IPS DF 6.9 (cell line): ENCODE results near the gene DRC1.
A peak's percentile ranks its signal among the peaks of the same experiment; 100 is the strongest.

Experiments
- DNase-seq: peaks from one replicate; pipeline ENCODE4 v3.0.0-alpha.2; 2013; ENCODE audit warnings: low read depth, low spot score
- H3K27ac ChIP-seq: one replicate; pipeline ENCODE4 v1.5.1; 2013; ENCODE audit warnings: low read length, control low read depth
- H3K27me3 ChIP-seq: 2 replicates; pipeline ENCODE4 v1.6.1; 2013; ENCODE audit warnings: mild to moderate bottlenecking, low read length; ENCODE audit not compliant: control insufficient read depth, insufficient read depth
- H3K36me3 ChIP-seq: 2 replicates; pipeline ENCODE4 v1.6.1; 2013; ENCODE audit warnings: low read length; ENCODE audit not compliant: control insufficient read depth, insufficient read depth
- H3K4me1 ChIP-seq: 2 replicates; pipeline ENCODE4 v1.6.1; 2013; ENCODE audit warnings: low read length; ENCODE audit not compliant: control insufficient read depth, insufficient read depth
- H3K4me3 ChIP-seq: 2 replicates; pipeline ENCODE4 v1.5.1; 2013; ENCODE audit warnings: mild to moderate bottlenecking, low read length
- H3K9me3 ChIP-seq: 2 replicates; pipeline ENCODE4 v1.6.1; 2013; ENCODE audit warnings: low read length, inconsistent platforms; ENCODE audit not compliant: control insufficient read depth, insufficient read depth
- WGBS: extraction: QIAGEN DNeasy Blood & Tissue Kit; methylation state at CpG from one replicate; pipeline ENCODE4 v1.1.7; 2013; ENCODE audit warnings: mixed read lengths, missing lambda C conversion rate; ENCODE audit not compliant: insufficient read length, insufficient coverage; 5-methylcytosine and 5-hydroxymethylcytosine counted together

DRC1 gene

DNA sequence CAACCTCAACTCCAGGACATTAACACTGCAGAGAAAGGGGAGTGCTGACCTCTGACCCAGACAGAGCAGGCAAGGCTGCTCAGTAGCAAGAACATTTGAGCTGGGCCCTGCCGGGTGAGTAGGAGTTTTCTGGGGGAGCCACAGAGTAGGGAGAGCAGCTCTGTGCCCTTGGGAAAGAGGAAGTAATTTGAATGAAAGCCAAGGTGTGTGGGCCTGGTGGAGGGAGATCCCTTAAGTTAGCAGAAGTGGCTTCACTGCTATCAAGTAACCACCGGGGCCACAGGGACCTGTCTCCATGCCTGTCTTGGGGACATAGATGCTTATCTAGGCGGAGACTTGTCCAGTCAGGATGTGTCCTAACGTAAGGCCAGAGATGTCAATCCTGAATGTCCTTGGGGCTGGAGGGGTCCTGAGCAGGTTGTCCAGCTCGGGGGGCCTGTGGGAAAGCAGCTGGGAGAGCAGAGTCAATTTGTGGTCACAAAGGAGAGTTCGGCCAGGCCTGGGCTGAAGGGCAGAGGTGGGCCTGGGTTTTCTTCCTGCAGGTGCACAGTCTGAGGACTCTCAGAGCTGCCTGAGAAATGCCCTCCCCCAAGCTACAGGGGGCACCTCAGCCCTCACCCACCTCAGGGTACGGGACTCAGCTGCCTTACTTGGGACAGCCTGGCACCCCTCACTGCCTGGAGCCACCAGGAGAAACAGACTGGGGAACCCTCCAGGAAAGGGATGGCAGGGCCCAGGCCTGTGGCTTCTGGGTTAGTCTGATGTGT lies 91.2 kb downstream of the DRC1 start:
- H3K27me3 ChIP-seq, result no peaks in the 10 kb centered on the region
- H3K4me1 ChIP-seq, result no peaks in the 10 kb centered on the region; the same call in 1 of the 2 replicates
- DNase-seq, result no peak
- no peak overlapping the region for H3K4me3 ChIP-seq
- no CpG with 5 or more reads among the region's 7 CpGs for WGBS
- H3K36me3 ChIP-seq, result no peaks in the 10 kb centered on the region
- H3K9me3 ChIP-seq, result no peaks in the 10 kb centered on the region
- H3K27ac ChIP-seq, result no peak overlapping the region

DNA sequence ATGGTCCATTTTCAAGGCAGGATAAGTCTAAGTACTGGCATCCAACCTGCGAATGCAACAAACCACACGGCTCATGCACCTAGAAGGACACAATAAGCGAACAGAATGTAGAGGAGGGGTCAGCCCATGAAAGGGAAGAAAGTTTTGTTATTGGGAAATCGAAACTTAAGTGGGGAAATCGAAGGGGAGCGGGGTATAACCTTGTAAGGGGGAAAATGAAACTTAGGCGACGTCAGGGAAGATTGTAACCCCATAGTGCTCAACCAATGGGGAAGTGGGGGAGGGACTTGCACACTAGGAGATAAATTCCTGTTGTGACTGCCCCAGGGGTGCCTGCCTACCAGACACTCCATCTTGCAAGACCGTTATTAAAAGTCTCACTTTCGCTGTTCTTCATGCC lies 91.8 kb downstream of the DRC1 start:
- DNase-seq, result no peak
- Histone ChIP-seq H3K27ac (no peak overlapping the region), H3K27me3 (no peaks in the 10 kb centered on the region), H3K4me1 (peaks cover 1% of the 10 kb centered on the region; the same call in 1 of the 2 replicates), H3K4me3 (no peak overlapping the region), H3K9me3 (no peaks in the 10 kb centered on the region), H3K36me3 (no peaks in the 10 kb centered on the region)
- WGBS, result no CpG with 5 or more reads among the region's 10 CpGs

DNA sequence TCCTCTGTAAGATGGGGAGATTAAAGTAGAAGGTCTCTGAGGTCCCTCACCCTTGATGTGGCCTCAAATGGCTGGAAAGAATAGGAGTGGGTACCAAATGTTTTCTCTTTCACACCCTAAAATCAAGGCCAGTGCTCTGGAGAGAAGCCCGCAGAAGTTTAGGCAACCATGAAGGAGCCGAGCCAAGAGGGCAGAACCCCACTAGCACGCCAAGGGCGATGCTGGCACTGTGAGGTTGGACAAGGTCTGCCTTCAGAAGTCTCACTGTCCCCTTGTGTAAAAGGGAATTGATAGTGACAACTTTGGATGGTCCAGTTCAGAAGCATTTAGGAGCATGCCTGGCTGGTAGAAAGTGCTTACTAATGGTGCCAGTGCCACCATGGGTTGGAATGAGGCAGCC lies 92.5 kb downstream of the DRC1 start:
- H3K4me3 ChIP-seq, result no peak overlapping the region
- no peak overlapping the region for H3K27ac ChIP-seq
- no peaks in the 10 kb centered on the region for H3K27me3 ChIP-seq
- WGBS, result no CpG with 5 or more reads among the region's 4 CpGs
- no peaks in the 10 kb centered on the region for H3K9me3 ChIP-seq
- DNase-seq, result no peak
- no peaks in the 10 kb centered on the region for H3K36me3 ChIP-seq
- peaks cover 1% of the 10 kb centered on the region; the same call in 1 of the 2 replicates for H3K4me1 ChIP-seq

DNA sequence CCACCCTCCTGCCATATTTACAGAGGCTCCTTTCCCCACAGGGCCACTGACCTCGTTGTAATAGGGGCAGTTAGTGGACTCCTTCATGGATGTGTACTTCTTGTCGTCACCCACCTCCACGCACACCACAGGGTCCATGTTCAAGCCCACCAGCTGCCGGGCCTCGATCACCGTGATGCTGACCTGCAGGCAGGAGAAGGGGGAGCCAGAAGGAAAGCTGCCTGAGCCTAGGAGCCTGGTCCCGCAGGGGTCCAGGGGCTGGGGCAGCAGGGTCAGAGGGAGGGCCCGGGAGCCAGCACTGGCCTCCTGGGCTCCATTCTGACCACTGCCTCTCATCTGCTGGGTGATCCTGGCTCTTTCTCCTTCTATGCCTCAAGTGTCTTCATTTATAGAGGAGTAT lies 93.2 kb downstream of the DRC1 start:
- Histone ChIP-seq H3K4me1 (peaks cover 1% of the 10 kb centered on the region; the same call in 1 of the 2 replicates), H3K4me3 (no peak overlapping the region), H3K27ac (no peak overlapping the region), H3K36me3 (no peaks in the 10 kb centered on the region), H3K9me3 (no peaks in the 10 kb centered on the region), H3K27me3 (no peaks in the 10 kb centered on the region)
- WGBS, result no CpG with 5 or more reads among the region's 8 CpGs
- no peak for DNase-seq

DNA sequence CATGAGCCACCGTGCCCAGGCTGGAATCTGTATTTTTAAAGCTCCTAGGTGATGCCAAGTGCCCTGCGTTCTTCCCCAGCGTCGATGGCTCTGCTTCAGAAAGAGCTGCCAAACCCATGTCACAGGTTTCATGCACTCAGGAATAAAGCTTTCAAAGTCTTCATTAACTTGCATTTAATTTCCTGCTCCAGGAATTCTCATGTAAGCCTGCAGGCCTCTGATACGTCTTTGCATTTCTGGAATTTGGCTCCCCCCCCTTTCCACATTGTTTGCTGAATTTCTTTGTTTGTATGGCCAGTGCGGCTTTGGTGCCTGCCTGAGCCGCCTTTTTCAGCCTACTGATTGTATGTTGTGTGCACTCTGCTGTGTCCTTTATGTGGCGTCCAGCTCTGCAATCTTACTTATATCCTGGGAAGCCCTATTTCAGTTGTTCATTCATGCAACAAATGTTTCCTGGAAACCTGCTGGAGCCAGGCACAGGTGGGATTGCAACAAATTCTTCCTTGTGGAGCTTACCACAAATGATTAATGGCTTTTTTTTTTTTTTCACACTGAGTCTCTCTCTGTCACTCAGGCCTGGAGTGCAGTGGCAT lies 94.1 kb downstream of the DRC1 start:
- Histone ChIP-seq H3K27me3 (no peaks in the 10 kb centered on the region), H3K4me1 (peaks cover 1% of the 10 kb centered on the region; the same call in 1 of the 2 replicates), H3K27ac (no peak overlapping the region), H3K4me3 (no peak overlapping the region), H3K9me3 (no peaks in the 10 kb centered on the region), H3K36me3 (no peaks in the 10 kb centered on the region)
- WGBS, result no CpG with 5 or more reads among the region's 8 CpGs
- DNase-seq, result no peak

DNA sequence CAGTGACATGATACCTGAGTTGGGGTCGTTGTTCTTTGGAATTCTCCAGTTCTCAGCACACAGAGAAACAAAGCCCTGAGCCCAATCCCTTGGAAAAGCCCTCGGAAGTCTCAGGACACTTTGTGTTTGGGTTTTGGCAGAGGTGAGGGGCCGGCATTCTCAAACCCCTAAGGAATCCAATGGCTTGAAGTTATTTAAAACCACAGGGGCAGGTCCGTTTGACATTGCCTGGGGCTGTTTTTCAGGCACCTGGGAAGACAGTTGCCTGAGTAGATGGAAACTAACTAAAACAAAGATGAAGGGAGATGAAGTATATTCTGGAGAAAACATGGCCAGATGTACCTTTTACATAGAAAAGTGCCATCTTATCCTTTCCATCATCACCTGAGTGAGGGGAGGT lies 98.7 kb downstream of the DRC1 start:
- no peak overlapping the region for H3K4me3 ChIP-seq
- no peaks in the 10 kb centered on the region for H3K36me3 ChIP-seq
- no peak for DNase-seq
- WGBS, result no CpG with 5 or more reads among the region's 4 CpGs
- H3K27me3 ChIP-seq, result no peaks in the 10 kb centered on the region; the same call in 1 of the 2 replicates
- peaks cover 1% of the 10 kb centered on the region; the same call in 1 of the 2 replicates for H3K4me1 ChIP-seq
- no peaks in the 10 kb centered on the region for H3K9me3 ChIP-seq
- H3K27ac ChIP-seq, result no peak overlapping the region

DNA sequence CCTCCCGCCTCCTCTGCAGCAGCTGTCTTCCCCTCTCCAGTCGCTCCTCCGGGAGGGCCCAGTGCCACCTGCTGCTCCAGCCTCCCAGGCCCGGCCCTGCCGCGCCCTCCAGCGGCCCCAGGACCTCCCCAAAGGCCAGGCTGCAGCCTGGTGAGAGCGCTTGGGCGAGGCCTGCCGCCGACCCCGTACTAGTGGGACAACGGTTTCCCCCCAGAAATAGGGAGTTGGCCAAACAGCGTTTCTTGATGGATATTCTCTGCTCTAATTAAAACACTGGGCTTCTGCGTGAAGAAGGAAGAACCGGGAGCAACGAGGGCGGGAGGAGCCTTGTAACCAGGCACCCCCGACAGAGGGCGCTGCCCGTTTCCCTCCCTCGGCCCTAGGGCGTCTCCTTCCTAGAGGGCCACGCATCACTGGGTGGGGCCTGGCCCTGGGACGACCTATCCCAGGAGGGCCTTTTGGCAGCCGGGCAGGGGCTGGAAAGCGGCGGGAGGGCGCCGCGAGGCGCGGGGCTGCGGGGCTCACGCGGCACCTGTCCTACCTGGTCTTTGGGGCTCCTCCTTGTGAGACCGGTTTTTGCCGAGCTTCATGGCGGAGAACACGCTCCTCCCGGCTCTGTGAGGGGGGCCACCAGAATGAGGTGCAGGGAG lies 101.6 kb downstream of the DRC1 start:
- Histone ChIP-seq H3K9me3 (no peaks in the 10 kb centered on the region), H3K27ac (no peak overlapping the region), H3K4me3 (peak overlapping the region; percentile 30; the same call in 1 of the 2 replicates), H3K27me3 (no peaks in the 10 kb centered on the region; the same call in 1 of the 2 replicates), H3K4me1 (no peaks in the 10 kb centered on the region), H3K36me3 (no peaks in the 10 kb centered on the region)
- DNase-seq, result peak; percentile 70
- no CpG with 5 or more reads among the region's 41 CpGs for WGBS

DNA sequence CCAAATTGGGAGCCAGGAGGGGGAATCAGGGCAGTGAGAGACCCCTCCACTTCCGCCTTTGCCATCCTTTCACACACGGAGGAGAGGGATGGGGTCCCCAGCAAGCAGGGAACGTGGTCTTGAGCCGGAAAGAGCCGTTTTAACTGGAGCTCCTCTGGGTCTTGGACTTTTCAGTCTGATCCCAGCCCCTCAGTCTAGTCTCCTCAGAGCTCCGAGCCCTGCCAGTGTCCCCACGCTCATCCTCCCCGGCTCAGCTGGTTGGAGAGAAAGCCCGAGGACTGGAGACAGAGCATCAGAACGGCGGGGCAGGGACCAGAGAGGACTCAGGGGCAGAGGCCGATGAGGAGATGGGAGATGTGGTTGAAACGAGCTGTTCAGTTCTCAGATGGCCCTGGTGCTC lies 102.3 kb downstream of the DRC1 start:
- H3K4me1 ChIP-seq, result no peaks in the 10 kb centered on the region
- DNase-seq, result no peak
- no peaks in the 10 kb centered on the region for H3K36me3 ChIP-seq
- no CpG with 5 or more reads among the region's 13 CpGs for WGBS
- H3K27ac ChIP-seq, result no peak overlapping the region
- no peaks in the 10 kb centered on the region; the same call in 1 of the 2 replicates for H3K27me3 ChIP-seq
- no peaks in the 10 kb centered on the region for H3K9me3 ChIP-seq
- no peak overlapping the region; the same call in 1 of the 2 replicates for H3K4me3 ChIP-seq

DNA sequence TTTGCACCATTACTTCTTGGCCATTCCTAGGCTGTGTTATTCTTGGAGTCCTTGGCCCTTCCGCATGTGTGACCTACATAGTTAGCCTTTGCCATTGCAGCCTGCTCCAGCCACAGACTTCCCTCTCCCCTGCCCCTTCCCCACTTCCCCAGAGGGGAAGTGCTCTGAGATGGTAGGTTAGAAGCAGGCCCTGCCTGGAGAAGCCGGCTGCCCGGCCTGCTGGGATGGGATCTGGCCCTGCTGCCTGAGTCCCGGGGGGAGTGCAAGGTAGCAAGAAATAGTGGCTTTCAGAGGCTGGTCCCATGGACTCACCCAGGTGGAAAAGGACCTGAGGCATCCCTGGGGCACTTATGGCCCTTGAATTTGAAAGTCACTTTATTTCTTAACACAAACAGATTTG lies 104.6 kb downstream of the DRC1 start:
- no CpG with 5 or more reads among the region's 4 CpGs for WGBS
- H3K36me3 ChIP-seq, result no peaks in the 10 kb centered on the region
- no peaks in the 10 kb centered on the region; the same call in 1 of the 2 replicates for H3K27me3 ChIP-seq
- H3K4me1 ChIP-seq, result no peaks in the 10 kb centered on the region
- no peaks in the 10 kb centered on the region for H3K9me3 ChIP-seq
- H3K4me3 ChIP-seq, result no peak overlapping the region
- H3K27ac ChIP-seq, result no peak overlapping the region
- no peak for DNase-seq
